NCI-H69 (cell line): ENCODE measurements around the gene UQCC3.
A peak's percentile ranks its signal among the peaks of the same experiment; 100 is the strongest.
"Not testable (repeated sequence)": the region's sequence is repeated elsewhere in the genome, so short reads cannot be mapped to it uniquely, and the experiment has no call there.

Experiments used
- DNase-seq: peaks from one replicate; lab custom pipeline; 2025; lab: John Stamatoyannopoulos, UW

UQCC3 gene

DNA sequence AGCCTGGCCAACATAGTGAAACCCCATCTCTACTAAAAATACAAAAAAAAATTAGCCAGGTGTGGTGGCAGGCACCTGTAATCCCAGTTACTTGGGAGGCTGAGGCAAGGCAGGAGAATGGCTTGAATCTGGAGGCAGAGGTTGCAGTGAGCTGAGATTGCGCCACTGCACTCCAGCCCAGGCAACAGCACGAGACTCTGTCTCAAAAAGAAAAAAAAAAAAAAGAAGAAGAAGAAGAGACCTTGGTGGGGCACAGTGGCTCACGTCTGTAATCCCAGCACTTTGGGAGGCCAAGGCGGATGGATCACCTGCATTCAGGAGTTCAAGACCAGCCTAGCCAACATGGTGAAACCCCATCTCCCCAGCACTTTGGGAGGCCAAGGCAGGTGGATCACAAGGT, 32.4 kb downstream of the UQCC3 start:
- not testable (repeated sequence) for DNase-seq

DNA sequence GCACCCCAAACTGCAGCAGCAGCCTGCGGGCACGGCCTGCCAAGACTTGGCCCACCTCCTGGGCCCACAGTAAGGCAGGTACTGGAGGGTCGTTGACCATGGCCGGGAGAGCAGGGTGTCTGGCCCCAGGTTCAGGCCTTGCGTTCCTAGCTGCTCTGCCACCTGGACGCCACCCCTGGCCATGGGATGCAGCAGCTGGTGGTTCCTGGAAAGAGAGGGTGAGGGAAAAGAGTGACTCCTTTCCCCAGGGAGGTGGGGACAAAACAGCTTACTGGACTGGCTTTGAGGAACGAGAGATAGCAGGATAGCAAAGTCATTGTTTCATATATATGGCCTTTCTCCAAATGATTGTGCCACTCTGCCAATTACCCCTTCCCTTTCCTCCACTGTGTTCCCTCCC, 33.9 kb downstream of the UQCC3 start:
- peak; percentile 66 for DNase-seq

DNA sequence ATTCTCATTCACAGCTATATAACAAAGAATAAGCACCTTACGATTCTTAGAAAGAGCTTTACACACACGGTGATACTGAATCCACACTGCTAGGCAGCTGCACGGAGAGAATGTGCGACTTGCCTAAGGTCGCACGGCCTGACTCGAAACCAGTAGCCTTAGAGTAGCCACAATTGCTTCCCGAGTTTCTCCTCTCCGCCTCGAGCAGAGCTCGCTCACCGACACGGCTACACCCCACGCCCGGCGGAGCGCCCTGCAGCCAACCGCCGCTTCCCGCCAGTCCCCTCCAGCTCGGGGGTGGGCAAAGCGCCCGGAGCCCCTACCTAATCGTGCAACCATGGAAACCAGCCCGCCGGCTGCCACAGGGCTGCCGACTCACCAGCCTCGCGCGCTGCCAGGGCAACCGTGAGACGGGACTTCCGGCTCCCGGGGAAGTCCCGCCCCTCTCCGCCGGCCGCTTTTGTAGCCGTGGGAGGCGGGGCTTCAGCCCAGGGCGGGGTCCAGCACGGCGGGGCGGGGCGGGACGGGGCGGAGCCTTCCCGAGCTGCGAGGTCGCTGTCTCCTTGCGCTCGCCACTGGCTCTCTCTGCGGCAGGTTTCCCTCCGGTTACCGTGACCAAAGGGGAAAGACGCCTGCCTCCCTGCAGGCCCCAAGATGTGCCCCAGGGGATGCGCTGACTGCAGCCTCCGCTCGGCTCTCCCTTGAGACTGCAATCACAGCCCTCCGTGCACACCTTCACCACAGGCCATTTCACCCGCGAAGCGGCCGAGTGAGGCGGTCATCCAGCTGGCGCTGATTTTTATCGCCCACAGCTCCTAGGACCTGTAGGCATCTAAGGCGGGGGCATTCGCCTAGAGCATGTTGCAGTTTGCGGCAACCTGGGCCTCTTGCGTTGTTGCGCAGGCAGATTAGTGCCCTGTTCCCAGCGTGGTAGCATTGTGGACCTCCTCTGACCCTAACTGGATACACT, 34.7 kb downstream of the UQCC3 start:
- peak; percentile 99 for DNase-seq

DNA sequence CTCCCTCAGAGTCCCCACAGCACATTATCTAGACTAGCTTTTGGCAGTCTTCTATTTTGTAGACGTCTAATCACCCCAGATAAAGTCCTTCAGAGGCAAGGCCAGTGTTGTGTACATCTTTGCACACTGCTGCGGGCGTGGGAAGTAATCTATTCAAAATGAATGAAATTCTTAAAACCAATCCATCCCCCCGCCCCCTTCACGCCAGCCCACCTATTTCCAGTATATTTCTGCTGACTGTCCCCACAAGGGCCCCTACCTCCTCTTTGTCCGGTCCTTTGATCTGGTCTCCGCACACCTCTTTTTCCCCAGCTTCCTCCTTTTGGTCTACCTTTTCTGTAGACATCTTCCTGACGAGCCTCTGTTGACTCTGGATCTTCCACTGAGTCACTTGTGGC, 35.4 kb downstream of the UQCC3 start:
- peak; percentile 29 for DNase-seq

DNA sequence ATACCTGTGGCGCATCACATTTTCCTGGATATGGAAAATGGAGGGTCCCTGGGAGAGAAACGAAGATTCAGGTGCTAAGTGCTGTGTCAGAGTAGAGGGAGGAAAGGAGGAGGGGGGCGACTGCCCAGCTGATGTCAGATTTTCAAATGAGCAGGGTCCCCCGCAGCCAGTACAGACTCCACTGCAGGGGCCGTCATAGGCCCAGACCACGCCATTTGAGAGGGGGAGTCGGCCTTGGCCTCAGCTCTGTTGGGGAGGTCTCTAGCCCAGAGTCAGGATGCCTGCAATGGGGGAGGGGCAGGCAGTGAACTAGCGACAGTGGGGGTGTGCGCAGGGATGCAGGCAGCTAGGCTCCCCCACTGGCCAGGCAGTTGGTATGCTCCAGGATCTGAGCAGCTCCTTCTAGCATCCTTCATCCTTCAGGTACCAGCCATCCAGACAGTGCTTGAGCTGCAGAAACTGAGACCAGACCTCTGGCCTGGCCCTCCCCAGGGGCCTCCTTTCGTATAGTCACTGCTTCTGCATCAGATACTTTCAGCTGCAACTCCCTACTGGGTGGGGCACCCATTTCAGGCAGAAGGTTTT, 35.9 kb downstream of the UQCC3 start, which contains the start of the genes BSCL2 and GNG3:
BSCL2 (minus strand) TSS at position 148 of the 585 bp plus-strand sequence. CDS start 229 bp downstream, outside the sequence.
GNG3 (plus strand) TSS at position 400 of the 585 bp plus-strand sequence. CDS start 620 bp downstream, outside the sequence.
- peak; percentile 48 for DNase-seq

DNA sequence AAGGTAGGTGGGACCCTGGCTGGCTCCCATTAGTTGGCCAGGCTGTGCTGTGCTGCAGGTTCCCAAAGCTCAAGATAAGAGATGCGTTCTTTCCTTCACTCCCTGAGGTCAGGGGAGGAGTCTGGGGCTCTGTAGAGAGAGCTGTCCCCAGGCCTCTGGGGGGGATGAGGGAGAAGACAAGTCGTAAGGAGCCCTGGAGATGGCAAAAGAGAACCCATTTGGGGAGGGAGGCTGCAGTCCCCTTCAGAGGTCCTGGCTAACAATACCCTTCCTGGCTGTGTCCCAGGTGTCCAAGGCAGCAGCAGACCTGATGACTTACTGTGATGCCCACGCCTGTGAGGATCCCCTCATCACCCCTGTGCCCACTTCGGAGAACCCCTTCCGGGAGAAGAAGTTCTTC, 36.9 kb downstream of the UQCC3 start:
- no peak for DNase-seq

DNA sequence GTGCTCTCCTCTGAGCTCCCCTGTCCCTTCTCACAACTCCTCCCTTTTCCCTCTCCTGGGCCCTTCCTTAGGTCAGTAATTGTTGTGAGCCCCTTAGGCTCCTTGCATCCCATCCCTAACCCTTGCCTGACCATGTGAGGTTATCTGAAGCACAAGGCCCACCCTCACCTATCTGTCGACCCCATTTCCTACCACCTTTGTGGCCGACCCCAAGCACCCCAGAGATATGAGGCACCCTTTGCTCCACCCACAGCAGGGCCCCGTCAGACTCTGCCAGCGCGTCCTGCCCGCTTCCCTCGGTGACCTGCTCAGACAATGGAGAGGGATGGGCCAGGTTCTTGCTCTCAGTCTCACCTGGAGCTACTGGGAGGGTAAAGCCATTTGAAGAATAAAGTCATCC, 37.3 kb downstream of the UQCC3 start:
- DNase-seq: peak; percentile 83

DNA sequence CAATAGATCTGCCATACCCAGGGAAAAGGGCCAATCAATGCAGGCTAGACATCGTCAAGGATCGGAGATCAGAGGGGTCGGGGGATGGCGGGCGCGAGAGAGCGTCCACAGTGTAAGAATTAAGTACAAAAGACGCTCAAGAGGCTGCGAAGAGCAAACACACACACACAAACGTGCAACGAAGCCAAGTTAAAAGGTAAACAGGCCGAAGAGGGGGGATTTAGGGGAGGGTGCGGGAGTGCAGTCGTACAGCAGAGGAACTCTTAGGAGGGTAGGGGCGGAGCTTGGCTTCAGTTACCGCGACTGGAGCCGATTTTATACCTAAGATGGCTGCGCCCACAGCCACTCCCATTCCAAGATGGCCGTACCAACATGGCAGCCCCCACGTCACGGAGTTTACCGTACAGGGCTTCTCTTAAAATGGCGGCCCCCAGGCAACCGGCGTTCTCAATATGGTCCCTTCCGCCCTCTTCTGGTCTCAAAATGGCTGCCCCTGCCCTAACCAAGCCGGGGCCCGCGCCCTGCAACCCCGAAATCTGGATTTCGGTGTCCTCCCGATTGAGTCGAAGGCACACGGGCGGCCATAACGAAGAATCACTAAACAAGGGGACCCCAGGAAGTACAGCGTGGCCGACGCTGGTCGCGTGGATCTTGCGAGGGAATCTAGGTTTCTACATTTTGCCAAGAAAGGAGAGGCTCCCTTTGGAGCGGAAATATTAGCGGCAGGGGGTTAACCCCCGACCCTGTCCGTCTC, 38.0 kb downstream of the UQCC3 start:
- DNase-seq: peak; percentile 99

DNA sequence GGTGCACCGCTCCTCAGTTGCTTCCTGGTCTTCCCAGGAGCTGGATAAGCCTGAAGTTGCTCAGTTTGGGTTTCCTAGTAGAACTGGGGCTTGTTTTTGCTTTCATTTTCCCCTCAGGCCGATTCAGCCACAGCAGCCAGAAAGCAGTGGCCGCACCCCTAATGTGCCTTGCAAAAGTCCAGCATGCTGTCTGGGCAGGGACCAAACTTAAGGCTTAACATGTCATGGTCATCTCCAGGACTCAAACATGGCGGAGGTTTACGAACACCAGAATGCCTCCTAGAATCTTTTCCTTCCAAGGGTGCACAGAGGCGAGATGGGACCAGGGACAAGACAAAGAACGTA, 38.5 kb downstream of the UQCC3 start:
- peak; percentile 57 for DNase-seq

DNA sequence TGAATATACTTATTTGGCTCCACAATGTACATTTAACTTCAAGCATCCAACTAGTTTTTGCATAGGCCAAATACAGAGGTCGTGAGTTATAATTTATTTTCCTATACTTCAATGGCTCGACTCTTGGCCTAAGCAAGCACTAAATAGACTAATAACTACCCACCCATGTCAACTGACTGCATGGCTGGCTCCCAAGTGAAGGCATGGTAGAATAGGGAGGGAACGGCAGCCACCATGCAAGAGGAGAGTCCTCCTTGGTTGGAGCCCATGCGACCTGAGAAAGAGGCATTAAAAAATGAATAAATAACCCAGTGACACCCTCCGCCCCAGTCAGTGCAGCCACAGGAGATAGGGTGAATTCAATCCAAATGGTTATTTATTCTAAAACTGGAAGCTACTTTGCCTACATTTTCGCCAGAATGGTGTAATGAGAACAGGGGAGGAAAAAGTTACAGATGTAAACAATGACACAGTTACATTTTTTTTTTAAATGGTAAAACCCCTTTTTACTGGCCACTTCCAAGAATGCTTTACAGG, 40.9 kb downstream of the UQCC3 start:
- no peak for DNase-seq

DNA sequence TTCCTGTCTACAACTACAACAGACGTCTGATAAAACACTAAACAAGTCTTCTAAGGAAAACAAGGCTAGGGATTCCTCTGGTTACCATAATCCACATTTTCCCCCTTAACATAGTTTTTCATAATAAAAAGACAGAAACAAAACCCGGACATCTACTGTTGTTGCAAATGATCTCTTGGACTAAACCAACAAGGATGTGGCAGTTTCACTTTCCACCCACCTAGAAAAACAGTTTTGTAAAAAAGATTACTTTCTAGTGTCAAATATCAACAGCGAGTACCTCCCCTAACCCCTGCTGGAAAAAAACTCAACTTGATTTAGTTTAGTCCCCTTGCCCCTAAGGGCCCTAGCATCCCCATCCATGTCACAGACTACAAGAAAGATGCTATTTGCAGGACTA, 41.4 kb downstream of the UQCC3 start:
- no peak for DNase-seq

DNA sequence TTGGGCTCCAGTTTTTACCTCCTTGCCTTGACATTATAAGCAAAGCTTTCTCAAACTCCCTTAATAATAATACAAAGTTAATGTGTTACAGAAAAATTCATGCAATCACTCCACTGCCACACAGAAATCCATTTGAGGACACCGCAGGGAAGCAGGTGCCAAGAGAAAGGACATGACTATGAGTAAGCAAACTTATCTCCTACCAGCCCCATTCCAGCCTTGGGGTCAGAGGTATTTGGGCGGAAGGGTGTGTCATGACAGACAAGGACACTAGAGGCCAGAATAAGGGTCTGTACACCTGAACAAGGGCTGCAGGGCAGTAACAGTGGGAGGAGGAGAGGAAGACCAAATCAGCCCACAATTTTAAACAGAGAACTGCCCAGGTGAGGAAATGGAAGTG, 41.9 kb downstream of the UQCC3 start:
- peak; percentile 21 for DNase-seq

DNA sequence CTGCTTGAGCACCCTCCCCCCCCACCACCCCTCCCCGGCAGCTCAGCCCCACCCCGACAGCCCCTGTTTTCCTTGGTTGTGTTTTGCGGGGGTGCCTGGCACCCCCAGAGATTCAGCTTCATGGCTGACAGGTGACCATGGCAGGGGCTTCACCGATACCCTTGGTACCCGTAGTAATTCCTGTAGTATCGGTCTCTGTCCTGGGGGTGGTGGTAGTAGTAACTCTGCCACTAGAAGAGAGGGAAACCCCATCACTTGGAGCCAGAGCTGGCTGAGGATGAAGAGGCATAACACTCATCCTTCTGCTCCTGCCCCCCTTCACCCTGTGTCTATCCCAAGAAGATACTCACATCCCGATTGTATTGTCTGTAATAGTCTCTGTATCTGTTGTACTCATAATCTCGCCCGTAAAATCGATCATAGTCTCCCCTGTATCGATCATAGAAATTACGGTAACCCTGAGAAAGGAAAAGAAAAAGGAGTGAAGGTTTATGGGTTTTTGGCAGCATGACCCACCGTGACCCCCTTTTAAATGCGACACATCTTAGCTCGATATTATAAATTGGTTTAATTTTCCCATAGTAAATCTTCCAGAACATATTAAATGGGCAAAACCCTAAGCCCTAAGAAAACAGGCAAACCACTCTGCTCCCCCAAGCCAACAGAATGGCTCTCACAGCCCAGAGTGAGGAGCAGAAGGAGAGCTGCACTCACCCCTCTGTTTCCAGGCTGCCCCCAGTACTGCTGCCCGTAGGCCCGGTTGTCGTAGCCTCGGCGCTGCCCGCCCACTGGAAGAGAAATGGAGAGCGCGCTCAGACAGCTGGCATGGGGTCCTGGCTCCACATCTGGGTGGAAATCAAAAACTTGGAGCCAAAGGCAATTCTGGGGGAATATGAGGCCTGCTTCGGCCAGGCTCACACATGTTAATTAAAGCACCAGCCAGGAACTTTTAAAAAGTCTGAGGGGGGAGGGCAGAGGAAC, 44.0 kb downstream of the UQCC3 start:
- DNase-seq: no peak

DNA sequence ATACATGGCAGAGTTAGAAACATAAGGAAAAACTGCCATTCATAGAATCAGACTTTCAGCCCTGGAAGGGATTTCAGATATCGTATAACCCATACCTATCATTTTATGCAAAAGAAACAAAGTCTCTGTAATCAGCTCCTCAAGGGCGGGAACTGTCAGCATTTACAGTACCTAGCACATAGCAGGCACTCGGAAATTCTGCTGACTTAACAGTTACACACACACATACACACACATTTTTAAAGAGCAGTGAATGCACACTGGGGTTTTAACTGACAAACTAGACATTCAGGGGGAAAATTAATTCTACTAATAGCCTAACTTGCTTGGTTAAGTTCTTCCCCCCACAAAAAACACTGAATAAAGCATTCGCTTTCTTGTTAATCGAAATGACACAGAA, 44.7 kb downstream of the UQCC3 start:
- DNase-seq: no peak

DNA sequence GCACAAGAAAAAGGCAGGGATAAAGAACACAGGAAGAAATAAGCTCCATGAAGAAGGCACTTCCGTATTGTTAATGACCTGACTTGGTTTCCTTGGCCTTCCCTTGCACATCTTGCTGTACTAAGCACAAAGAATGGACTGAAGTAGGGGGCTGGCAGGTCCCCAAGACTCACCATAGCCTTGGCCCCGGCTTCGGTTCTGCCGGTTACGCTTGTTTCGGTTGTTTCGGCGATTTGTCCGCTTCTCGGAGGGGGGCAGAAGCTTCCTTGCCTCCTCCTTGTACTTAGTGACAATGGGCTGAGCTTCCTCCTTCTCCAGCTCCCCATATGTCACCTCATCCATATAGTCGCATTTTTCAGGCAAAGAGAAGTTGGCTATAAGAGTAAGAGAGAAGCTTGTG, 45.3 kb downstream of the UQCC3 start:
- no peak for DNase-seq

DNA sequence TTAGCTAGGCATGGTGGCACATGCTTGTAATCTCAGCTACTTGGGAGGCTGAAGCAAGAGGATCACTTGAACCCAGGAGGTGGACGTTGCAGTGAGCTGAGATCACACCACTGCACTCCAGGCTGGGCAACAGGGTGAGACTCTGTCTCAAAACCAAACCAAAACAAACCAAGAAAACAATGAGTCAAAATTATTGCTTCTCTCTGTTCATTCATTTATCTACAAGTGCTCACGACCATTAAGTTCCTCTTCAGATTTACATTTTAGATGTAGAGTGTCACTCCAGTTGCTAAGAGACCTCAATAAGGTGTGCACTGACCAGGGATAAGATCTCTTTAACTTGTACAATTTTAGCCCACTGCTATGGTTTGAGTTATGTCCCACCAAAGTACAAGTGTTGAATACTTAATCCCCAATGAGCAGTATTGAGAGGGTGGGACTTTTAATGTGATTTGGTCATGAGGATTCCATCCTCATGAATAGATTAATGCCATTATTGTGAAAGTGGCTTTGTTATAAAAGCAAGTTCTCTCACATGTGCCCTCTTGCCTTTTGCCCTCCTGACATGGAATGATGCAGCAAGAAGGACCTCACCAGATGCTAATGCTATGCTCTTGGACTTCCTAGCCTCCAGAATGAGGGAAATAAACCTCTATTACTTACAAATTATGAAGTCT, 48.0 kb downstream of the UQCC3 start:
- DNase-seq: no peak

DNA sequence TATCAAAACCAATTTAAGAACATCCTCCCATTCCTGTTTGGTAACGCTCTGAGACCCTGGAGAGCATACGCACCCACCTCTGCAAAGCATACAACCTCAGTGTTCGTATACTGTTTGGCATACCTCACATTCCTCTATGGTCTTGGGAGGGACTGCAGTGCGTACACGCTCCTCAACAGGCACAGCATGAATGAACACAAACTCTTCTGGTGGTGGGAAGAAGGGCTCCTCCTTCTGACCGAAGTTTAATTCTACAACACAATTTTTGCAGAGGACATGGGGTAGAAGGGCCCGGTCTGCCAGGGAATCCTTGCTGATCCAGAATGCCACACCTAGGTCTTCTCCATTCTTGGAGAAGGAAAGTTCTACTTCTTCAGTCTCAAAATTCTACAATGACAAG, 50.5 kb downstream of the UQCC3 start:
- DNase-seq: no peak
